Muscle of leg (tissue), 16 donors: Measurements from ENCODE around the gene GPR141. TPM values are rescaled to one million over a fixed set of nuclear protein-coding genes. Genes with fewer than 3 reads are reported as not detected.

Experiments
- DNase-seq: peaks from one replicate; pipeline ENCODE4 v3.0.0; 2013
- H3K27ac ChIP-seq: one replicate; pipeline ENCODE4 v1.5.1; 2013; ENCODE audit warnings: mild to moderate bottlenecking, low read length, control low read depth
- H3K27me3 ChIP-seq: one replicate; pipeline ENCODE4 v1.6.1; 2013; ENCODE audit warnings: low read length; ENCODE audit not compliant: control insufficient read depth, insufficient read depth
- H3K36me3 ChIP-seq: one replicate; pipeline ENCODE4 v1.6.1; 2013; ENCODE audit warnings: low read length; ENCODE audit not compliant: control insufficient read depth, insufficient read depth
- H3K4me1 ChIP-seq: one replicate; pipeline ENCODE4 v1.6.1; 2013; ENCODE audit warnings: low read length; ENCODE audit not compliant: control insufficient read depth, insufficient read depth
- H3K4me3 ChIP-seq: one replicate; pipeline ENCODE4 v1.5.1; 2013; ENCODE audit warnings: low read length, control low read depth
- H3K9me3 ChIP-seq: replicated peaks from 2 replicates; pipeline ENCODE4 v1.6.1; 2013; ENCODE audit warnings: low read depth, low read length; ENCODE audit not compliant: control insufficient read depth
- WGBS: methylation state at CpG from one replicate; pipeline ENCODE4 v1.1.5; 2013; ENCODE audit warnings: missing lambda C conversion rate; ENCODE audit not compliant: insufficient coverage; 5-methylcytosine and 5-hydroxymethylcytosine counted together
- long read RNA-seq, 11 donors: transcript quantifications; one replicate each; lab custom pipeline, GENCODE V29; 2026
- polyA plus RNA-seq, 8 donors: library from polyadenylated mRNA; unstranded; fragments of 120-200 nt; gene quantifications; one replicate each; pipeline versions ENCODE4 v1.2.1 to v1.2.3, GENCODE V29; 2013; ENCODE audit warnings: inconsistent platforms in 1 of 8, low replicate concordance in 1 of 8; ENCODE audit not compliant: insufficient read length in 8 of 8, insufficient read depth in 1 of 8
- total RNA-seq: library from RNA; stranded (reverse); fragments of 120-200 nt; gene quantifications from one replicate; pipeline ENCODE4 v1.2.4, GENCODE V29; 2013

The GPR141 gene
- total RNA-seq = 0.66 TPM
- polyA plus RNA-seq = under 1 TPM in 7 of 8 donors, not detected in 1; 0.16 to 0.65 (median 0.41) TPM
- long read RNA-seq, donor 1 = 0 reads
- long read RNA-seq, donor 2 = 0 reads
- long read RNA-seq, donor 3 = 0 reads
- long read RNA-seq, donor 4 = 0 reads
- long read RNA-seq, donor 5, partial matches to known transcripts = 0 of 1 reads
- long read RNA-seq, donor 5, other reads (novel, unspliced or antisense) = 0 of 1 reads
- long read RNA-seq, donor 6 = 0 reads
- long read RNA-seq, donor 7 = 0 reads
- long read RNA-seq, donor 8 = 0 reads
- long read RNA-seq, donor 9 = 0 reads
- long read RNA-seq, donor 10 = 0 reads
- long read RNA-seq, donor 11 = 0 reads

DNA sequence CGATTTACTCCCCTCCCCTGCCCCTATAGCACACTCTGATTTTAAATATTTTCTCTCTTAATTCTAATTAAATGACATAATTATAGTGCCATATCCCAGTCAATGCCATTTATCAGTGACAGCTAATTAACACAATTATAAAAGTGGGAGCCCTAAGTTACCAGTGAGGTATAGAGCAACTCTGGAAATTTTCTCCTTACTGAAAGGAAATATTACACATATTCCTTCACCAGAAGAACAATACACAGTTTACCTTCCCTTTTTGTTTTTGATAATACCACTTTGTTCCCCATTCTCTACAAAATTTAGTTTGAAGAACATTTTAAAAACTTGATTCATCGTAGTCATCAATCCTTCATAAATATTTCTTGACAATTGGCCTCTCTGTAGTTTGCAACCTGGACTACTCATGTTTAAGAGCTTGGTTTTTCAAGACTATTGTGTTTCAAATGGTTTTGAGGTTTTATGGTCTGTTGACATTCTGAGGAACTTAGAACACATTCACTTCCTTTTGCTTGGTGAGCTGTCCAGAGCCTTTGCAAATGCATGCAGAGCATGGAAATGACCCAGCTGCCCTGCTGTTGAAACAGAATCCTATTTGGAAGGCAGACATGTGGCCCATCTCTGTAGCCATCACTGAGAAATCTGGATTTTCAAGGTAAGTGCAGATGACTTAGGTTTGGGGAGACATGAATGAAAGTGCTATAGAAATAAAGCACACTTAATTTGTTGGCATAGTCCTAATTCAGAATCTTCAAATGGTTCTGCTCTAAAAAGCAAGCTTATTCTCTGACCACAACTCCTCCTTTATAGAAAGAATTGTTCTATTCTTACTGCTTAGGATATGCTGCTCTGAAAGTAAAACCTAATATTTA, at the start of gene GPR141:
Gene GPR141, plus strand, starts transcription at position 521 of the 875 bp plus-strand sequence. CDS start 56,628 bp downstream, outside the sequence.
- no peaks in the 10 kb centered on the region for H3K4me1 ChIP-seq
- WGBS = no CpG with 5 or more reads among the region's 2 CpGs
- H3K9me3 ChIP-seq = no peaks in the 10 kb centered on the region
- H3K4me3 ChIP-seq = no peak within 1 kb of the TSS
- no peak within 1 kb of the TSS for H3K27ac ChIP-seq
- H3K27me3 ChIP-seq = no peaks in the 10 kb centered on the region
- H3K36me3 ChIP-seq = no peaks in the 10 kb centered on the region
- peak; percentile 49 for DNase-seq

- no peaks in the 10 kb centered on the region for H3K4me1 ChIP-seq
- no peaks in the 10 kb centered on the region for H3K27me3 ChIP-seq
- H3K27ac ChIP-seq = no peak overlapping the region
- H3K36me3 ChIP-seq = no peaks in the 10 kb centered on the region
- no peak for DNase-seq
- no peak overlapping the region for H3K4me3 ChIP-seq
- peaks cover 3% of the 10 kb centered on the region for H3K9me3 ChIP-seq
These were observed 48.2 kb upstream of the GPR141 start for GRCh38 chr7:37635346-37635745.

DNA sequence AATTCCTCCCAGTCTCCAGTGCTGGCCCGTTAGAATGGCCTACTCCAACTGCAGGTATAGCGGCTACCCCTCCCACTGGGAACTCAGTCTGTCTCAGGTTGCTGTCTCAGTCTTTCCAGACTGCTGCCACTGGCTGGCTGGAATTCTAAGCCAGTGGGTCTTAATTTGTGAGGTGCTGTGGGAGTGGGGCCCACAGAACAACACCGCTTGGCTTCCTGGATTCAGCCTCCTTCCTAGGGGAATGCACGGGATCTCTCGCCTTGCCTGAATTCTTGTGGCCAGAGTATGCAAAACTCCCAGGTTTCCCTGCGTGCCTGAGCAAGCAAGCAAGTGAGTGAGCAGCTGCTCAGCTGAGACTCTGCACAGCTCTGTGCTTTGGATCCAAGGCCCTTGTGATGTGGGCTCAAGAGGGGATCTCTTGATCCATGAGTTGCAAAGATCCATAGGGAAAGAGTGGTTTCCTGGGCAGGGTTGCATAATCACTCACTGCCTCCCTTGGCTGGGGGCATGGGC, 41.5 kb upstream of the GPR141 start:
- Histone ChIP-seq H3K4me1 (no peaks in the 10 kb centered on the region), H3K9me3 (no peaks in the 10 kb centered on the region), H3K27ac (no peak overlapping the region), H3K36me3 (no peaks in the 10 kb centered on the region), H3K27me3 (no peaks in the 10 kb centered on the region), H3K4me3 (no peak overlapping the region)
- DNase-seq = no peak
- 54% methylated on average over 4 of the region's 6 CpGs for WGBS

DNA sequence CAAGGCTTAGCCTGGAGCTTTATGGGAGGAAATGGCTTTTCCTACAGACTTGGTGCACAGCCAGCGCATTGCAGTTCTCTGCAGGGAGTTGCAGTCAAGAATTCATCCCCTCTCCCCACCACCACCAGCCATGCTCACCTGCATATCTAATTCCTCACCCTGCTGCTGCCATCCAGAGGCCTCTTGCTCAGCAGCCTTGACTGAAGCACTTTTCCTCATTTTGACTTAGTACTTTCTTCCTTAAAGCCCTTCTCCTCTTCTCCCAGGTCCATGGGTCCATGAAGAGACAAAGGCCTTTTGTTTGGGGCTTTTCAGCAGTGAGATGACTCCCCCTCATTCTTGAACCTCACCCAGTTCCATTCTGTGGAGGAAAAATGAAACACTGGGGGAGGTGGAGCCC, 39.7 kb upstream of the GPR141 start:
- H3K27ac ChIP-seq = no peak overlapping the region
- no peaks in the 10 kb centered on the region for H3K27me3 ChIP-seq
- peak; percentile 33 for DNase-seq
- WGBS = 14% methylated on average over 1 of the region's 1 CpG
- H3K9me3 ChIP-seq = no peaks in the 10 kb centered on the region
- H3K4me3 ChIP-seq = no peak overlapping the region
- H3K4me1 ChIP-seq = no peaks in the 10 kb centered on the region
- no peaks in the 10 kb centered on the region for H3K36me3 ChIP-seq

DNA sequence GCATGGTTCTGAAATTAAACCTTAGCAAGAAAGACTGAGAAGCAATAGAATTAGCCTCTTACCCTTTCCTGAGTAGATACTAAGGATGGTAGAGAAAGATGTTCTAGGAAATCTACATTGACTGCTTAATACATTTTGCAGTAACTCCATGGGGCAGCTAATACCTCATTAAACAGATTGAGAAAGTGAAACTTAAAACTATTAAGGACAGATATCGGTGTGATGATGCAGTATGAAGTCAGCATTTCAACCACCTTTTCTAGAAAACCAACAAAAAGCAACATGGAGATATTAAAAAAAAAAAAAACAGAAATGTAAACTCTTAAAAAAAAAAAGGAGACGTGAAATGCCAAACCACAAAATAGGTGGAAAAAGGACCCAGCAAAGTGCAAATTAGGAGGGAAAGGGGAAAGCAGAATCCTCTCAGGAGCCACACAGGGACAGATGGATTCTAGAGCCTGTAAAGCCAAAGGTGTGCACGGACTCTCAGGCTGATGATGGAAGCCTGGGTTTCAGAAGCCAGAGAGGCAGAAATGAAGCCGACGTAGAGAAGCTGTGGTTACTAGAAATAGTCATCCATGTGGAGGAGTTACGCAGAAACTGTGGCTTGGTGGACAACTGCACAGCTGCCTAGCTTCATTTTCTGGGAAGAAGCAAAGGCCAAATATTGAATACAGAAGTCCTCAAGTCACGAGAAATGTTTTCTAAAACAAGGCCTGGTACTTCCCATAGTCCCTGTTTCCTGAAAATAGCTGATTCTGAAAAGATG, 38.1 kb upstream of the GPR141 start:
- Histone ChIP-seq H3K4me1 (no peaks in the 10 kb centered on the region), H3K9me3 (no peaks in the 10 kb centered on the region), H3K4me3 (no peak overlapping the region), H3K27ac (no peak overlapping the region), H3K27me3 (no peaks in the 10 kb centered on the region), H3K36me3 (no peaks in the 10 kb centered on the region)
- 57% methylated on average over 5 of the region's 7 CpGs for WGBS
- DNase-seq = peak; percentile 50

GRCh38 chr7:37656913-37657530, 26.5 kb upstream of the GPR141 start:
- H3K9me3 ChIP-seq = no peaks in the 10 kb centered on the region
- H3K4me3 ChIP-seq = no peak overlapping the region
- no peaks in the 10 kb centered on the region for H3K4me1 ChIP-seq
- no peak for DNase-seq
- H3K27ac ChIP-seq = no peak overlapping the region
- H3K27me3 ChIP-seq = no peaks in the 10 kb centered on the region
- H3K36me3 ChIP-seq = no peaks in the 10 kb centered on the region
- no CpG with 5 or more reads among the region's 1 CpG for WGBS

GRCh38 chr7:37657816-37658215, 25.8 kb upstream of the GPR141 start:
- Histone ChIP-seq H3K27me3 (no peaks in the 10 kb centered on the region), H3K27ac (no peak overlapping the region), H3K4me1 (no peaks in the 10 kb centered on the region), H3K4me3 (no peak overlapping the region), H3K9me3 (no peaks in the 10 kb centered on the region), H3K36me3 (no peaks in the 10 kb centered on the region)
- DNase-seq = no peak
- no CpG with 5 or more reads among the region's 1 CpG for WGBS

DNA sequence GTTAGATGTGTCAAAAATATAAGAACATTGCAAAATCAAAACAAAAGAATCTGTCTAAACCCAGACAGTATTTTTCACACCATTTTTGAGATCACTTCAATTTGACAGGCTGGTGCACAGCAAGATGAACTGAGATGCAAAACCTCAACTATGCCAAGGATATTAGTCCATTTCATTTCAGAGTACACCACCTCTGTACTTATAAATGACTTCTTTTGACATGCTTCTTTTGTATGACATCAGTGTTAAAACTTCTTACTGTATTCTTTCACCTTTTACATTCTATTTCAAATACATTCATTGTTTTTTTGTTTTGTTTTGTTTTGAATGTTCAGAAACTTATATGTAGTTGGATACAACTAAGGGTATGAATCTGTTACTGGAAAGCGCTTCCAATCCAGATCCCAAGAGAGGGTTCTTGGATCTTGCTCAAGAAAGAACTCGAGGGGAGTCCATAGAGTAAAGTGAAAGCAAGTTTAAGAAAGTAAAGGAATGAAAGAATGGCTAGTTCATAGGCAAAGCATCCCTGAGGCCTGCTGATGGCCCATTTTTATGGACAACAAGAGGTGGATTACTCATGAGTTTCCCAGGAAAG, 23.5 kb upstream of the GPR141 start:
- 39% methylated on average over 2 of the region's 2 CpGs for WGBS
- Histone ChIP-seq H3K9me3 (no peaks in the 10 kb centered on the region), H3K27ac (no peak overlapping the region), H3K27me3 (no peaks in the 10 kb centered on the region), H3K4me3 (no peak overlapping the region), H3K4me1 (no peaks in the 10 kb centered on the region), H3K36me3 (no peaks in the 10 kb centered on the region)
- peak; percentile 76 for DNase-seq

DNA sequence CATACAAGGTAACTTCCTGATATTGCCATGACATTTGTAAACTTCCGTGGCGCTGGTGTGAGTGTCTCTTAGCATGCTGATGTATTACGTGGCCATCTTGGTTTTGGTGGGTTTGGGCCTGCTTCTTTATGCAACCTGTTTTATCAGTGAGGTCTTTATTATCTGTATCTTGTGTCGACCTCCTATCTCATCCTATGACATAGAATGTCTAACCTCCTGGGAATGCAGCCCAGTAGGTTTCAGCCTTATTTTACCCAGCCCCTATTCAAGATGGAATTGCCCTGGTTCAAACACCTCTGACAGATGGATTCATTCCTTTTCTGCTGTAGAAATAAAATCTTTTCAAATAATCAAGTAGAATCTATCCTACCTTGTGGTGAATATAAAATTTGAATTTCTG, 23.0 kb upstream of the GPR141 start:
- H3K27ac ChIP-seq = no peak overlapping the region
- no peaks in the 10 kb centered on the region for H3K9me3 ChIP-seq
- WGBS = no CpG with 5 or more reads among the region's 4 CpGs
- H3K4me1 ChIP-seq = no peaks in the 10 kb centered on the region
- DNase-seq = no peak
- H3K36me3 ChIP-seq = no peaks in the 10 kb centered on the region
- H3K27me3 ChIP-seq = no peaks in the 10 kb centered on the region
- H3K4me3 ChIP-seq = no peak overlapping the region
